Gastrocnemius medialis (tissue), 4 donors: Measurements from ENCODE around the gene NTM. TPM values are rescaled to one million over a fixed set of nuclear protein-coding genes. Genes with fewer than 3 reads are reported as not detected.

ENCODE experiments used
- ATAC-seq, 2 donors: fragments of 150-250 bp; one replicate each; pipeline ENCODE4 v1.9.1; 2016
- DNase-seq, 2 donors: peaks; one replicate each; pipeline ENCODE4 v3.0.0-alpha.2; 2019
- H3K27ac ChIP-seq, 4 donors: fragments of 200-600 bp; sonication (generic); 1 replicate in 1 of 4; 2 replicates in 3 of 4; pipeline ENCODE4 v1.5.1; 2016 to 2018; ENCODE audit warnings: mild to moderate bottlenecking in 2 of 4, moderate library complexity in 1 of 4
- H3K27me3 ChIP-seq, 3 donors: fragments of 200-600 bp; sonication (generic) in 2 of 3; 1 replicate in 1 of 3; 2 replicates in 2 of 3; pipeline versions ENCODE4 v1.5.1 to v1.6.0; 2016 to 2019; ENCODE audit warnings: mild to moderate bottlenecking in 1 of 3, moderate library complexity in 1 of 3
- H3K36me3 ChIP-seq, 2 donors: fragments of 200-600 bp; sonication (generic) in 1 of 2; one replicate each; pipeline ENCODE4 v1.5.1; 2017 to 2018
- H3K4me1 ChIP-seq, 2 donors: fragments of 200-600 bp; sonication (generic) in 1 of 2; one replicate each; pipeline ENCODE4 v1.5.1; 2016 to 2017; ENCODE audit warnings: mild to moderate bottlenecking in 2 of 2
- H3K4me3 ChIP-seq, 4 donors: fragments of 200-600 bp; sonication (generic) in 3 of 4; 1 replicate in 1 of 4; 2 replicates in 3 of 4; pipeline ENCODE4 v1.5.1; 2016 to 2019; ENCODE audit warnings: mild to moderate bottlenecking in 2 of 4
- H3K9me3 ChIP-seq, 3 donors: fragments of 200-600 bp; sonication (generic) in 2 of 3; 1 replicate in 1 of 3; 2 replicates in 2 of 3; pipeline ENCODE4 v1.5.1; 2016 to 2019
- CTCF ChIP-seq, 5 experiments: fragments of 450-650 bp in 3 of 5; fragments of 200-600 bp in 2 of 5; sonication (generic) in 2 of 5; IDR thresholded peaks in 4 of 5; conservative IDR thresholded peaks in 1 of 5; 1 replicate in 4 of 5; 2 replicates in 1 of 5; pipeline ENCODE4 v1.5.1; 2016 to 2019; ENCODE audit warnings: antibody characterized with exemption in 5 of 5, mild to moderate bottlenecking in 3 of 5, moderate library complexity in 3 of 5
- POLR2A ChIP-seq, 2 donors: fragments of 450-650 bp; IDR thresholded peaks; one replicate each; pipeline ENCODE4 v1.6.1; 2017; ENCODE audit warnings: antibody characterized with exemption in 2 of 2, mild to moderate bottlenecking in 2 of 2, moderate library complexity in 2 of 2
- in situ Hi-C, 4 donors: fragments of 200-750 bp; cut with MboI; loops; one replicate each; pipeline versions ENCODE4 v1.15.0 to v1.8.0; 2017; ENCODE audit warnings: low sequenced_read_pairs in 4 of 4
- intact Hi-C: fragments of 100-400 bp; cut with DNase I; formaldehyde crosslinking; loops from one replicate; pipeline ENCODE4 v1.15.1; 2023; ENCODE audit warnings: low total_unique reads
- total RNA-seq, 4 donors: library from RNA; depleted of rRNA; stranded (reverse); fragments of >200 nt; gene quantifications; one replicate each; pipeline versions ENCODE4 v1.1.0 to v1.2.3, GENCODE V29; 2016

The NTM gene
- total RNA-seq, 4 donors from 2014 or later: 0.69 TPM; not detected in 3

- H3K9me3 ChIP-seq: no peaks in the 10 kb centered on the region
- H3K4me3 ChIP-seq: no peak overlapping the region
- H3K4me1 ChIP-seq: no peaks in the 10 kb centered on the region
- no peak for TF ChIP-seq CTCF (IDR thresholded peaks at IDR 0.05 in 4 of 5, conservative IDR thresholded peaks at IDR 0.05 in 1 of 5)
- no peak for TF ChIP-seq POLR2A (IDR thresholded peaks at IDR 0.05)
- no peaks in the 10 kb centered on the region for H3K36me3 ChIP-seq
- ATAC-seq (no peak), DNase-seq (no peak)
- H3K27ac ChIP-seq: no peak overlapping the region
- no peaks in the 10 kb centered on the region for H3K27me3 ChIP-seq
- in situ Hi-C loops: loop anchor here in 3 of 4 donors (25.0 kb wide), 1 partner anchor 280 kb away; no protein-coding TSS in a partner anchor
- intact Hi-C loops: no loop called here
These were observed 486.8 kb downstream of the NTM start for GRCh38 chr11:131857246-131857645.

GRCh38 chr11:131858505-131858904, 488.1 kb downstream of the NTM start:
- in situ Hi-C loops: loop anchor here in 3 of 4 donors (25.0 kb wide), 1 partner anchor 279 kb away; no protein-coding TSS in a partner anchor

GRCh38 chr11:131859538-131860210, 489.3 kb downstream of the NTM start:
- Histone ChIP-seq H3K4me1 (no peaks in the 10 kb centered on the region), H3K4me3 (no peak overlapping the region), H3K27ac (no peak overlapping the region), H3K36me3 (no peaks in the 10 kb centered on the region), H3K27me3 (no peaks in the 10 kb centered on the region), H3K9me3 (no peaks in the 10 kb centered on the region)
- no peak for TF ChIP-seq CTCF (IDR thresholded peaks at IDR 0.05 in 4 of 5, conservative IDR thresholded peaks at IDR 0.05 in 1 of 5)
- in situ Hi-C loops: loop anchor here in 3 of 4 donors (25.0 kb wide), 1 partner anchor 278 kb away; no protein-coding TSS in a partner anchor
- DNase-seq: no peak
- intact Hi-C loops: no loop called here
- ATAC-seq: no peak

More at GRCh38 chr11:131858505-131858904, 488.1 kb downstream of the NTM start:
- DNase-seq: no peak
- H3K4me3 ChIP-seq: no peak overlapping the region
- no peaks in the 10 kb centered on the region for H3K9me3 ChIP-seq
- no peak for ATAC-seq
- intact Hi-C loops: no loop called here
- no peaks in the 10 kb centered on the region for H3K36me3 ChIP-seq
- no peaks in the 10 kb centered on the region for H3K4me1 ChIP-seq
- H3K27me3 ChIP-seq: no peaks in the 10 kb centered on the region
- TF ChIP-seq POLR2A (IDR thresholded peaks at IDR 0.05) (no peak), CTCF (IDR thresholded peaks at IDR 0.05 in 4 of 5, conservative IDR thresholded peaks at IDR 0.05 in 1 of 5) (no peak)
- H3K27ac ChIP-seq: no peak overlapping the region

GRCh38 chr11:131864228-131864627, 493.8 kb downstream of the NTM start:
- DNase-seq: no peak
- in situ Hi-C loops: loop anchor here in 3 of 4 donors (25.0 kb wide), 1 partner anchor 273 kb away; no protein-coding TSS in a partner anchor
- no peak overlapping the region for H3K27ac ChIP-seq
- intact Hi-C loops: no loop called here
- no peak for ATAC-seq
- no peak for TF ChIP-seq POLR2A (IDR thresholded peaks at IDR 0.05)
- no peak for TF ChIP-seq CTCF (IDR thresholded peaks at IDR 0.05 in 4 of 5, conservative IDR thresholded peaks at IDR 0.05 in 1 of 5)
- no peak overlapping the region for H3K4me3 ChIP-seq
- no peaks in the 10 kb centered on the region for H3K9me3 ChIP-seq
- H3K27me3 ChIP-seq: no peaks in the 10 kb centered on the region
- H3K4me1 ChIP-seq: no peaks in the 10 kb centered on the region
- no peaks in the 10 kb centered on the region for H3K36me3 ChIP-seq
